Stimulated activated CD4-positive, alpha-beta T cell treated with anti-CD3 and anti-CD28 coated beads, Interleukin-12 subunit alpha, Interleukin-12 subunit beta, amount 100 ng/mL, for 48 hours (primary cell): Measurements from ENCODE around the gene GNAZ.
"Not testable (repeated sequence)": the region's sequence is repeated elsewhere in the genome, so short reads cannot be mapped to it uniquely, and the experiment has no call there.

Experiments used
- DNase-seq, 3 donors: peaks; one replicate each; pipeline ENCODE4 v3.0.0-alpha.2; 2020; ENCODE audit warnings: low read depth in 2 of 3, low spot score in 1 of 3

Gene GNAZ

DNA sequence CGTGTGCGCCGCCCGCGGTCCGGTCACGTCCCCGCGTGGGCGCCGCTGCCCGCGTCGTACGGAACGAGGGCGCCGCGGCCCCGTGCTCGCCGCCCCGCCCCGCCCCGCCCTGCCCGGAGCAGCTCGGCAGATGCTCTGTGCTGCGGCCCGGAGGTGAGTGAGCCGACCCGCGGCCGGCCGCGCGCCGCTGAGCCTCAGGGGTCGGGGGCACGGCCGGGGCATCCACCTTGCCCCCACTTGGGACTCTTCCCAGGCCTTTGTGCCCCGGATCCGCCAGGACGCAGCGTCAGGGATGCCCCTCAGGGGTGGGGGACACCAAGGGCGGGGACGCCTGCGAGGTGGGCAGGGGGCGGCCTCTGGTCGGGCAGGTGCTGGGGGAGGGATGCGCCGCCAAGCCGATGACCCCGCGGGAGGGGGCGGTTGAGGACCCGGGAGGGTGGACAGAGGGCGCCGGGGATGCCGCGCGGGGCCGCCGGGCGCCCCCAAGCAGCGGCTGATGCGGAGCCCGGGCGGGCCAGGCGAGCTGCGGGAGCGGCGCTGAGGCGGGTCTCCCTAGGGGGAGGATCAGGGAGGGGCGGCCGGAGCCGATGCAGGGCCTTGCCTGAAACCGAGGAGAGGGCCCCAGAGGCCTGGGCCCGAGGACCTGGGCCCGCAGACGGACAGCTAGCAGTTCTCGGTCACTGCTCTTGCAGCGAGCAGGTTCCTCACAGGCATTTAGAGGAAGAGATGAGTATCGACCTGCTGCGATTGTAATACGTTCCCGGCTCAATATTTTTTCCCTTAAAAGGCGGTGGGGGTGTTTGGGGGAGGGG lies at the start of gene GNAZ:
GNAZ (plus strand) TSS at position 102 of the 812 bp plus-strand sequence. CDS start 25,177 bp downstream, outside the sequence.
- DNase-seq, result no peak

DNA sequence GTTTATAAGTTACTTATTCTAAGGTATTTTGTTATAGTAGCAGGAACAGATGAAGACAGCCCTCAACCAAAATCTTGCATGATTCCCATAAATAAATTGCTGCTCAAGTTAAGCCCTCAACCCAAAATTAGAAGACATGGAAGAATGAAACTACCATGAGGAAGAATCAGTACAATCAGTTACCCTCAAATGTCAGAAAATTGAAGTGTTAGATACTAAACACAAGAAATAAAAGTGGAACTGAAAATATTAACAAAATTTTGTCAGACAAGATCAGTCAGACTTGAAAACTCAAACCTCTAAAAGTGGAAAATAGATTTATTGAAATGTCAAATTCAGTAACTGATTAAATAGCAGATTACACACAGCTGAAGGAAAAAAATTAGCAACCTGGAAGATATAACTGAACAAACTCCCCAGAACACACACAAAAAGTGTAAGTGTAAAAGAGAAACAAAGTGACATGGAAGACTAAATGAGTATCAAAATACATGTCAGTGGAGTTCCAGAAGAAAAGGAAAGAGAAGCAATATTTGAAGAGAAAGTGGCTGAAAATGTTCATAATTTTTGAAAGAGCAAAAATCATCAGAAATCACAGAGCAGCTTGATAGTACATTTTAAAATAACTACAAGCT lies 49.5 kb upstream of the GNAZ start:
- DNase-seq, result no peak

DNA sequence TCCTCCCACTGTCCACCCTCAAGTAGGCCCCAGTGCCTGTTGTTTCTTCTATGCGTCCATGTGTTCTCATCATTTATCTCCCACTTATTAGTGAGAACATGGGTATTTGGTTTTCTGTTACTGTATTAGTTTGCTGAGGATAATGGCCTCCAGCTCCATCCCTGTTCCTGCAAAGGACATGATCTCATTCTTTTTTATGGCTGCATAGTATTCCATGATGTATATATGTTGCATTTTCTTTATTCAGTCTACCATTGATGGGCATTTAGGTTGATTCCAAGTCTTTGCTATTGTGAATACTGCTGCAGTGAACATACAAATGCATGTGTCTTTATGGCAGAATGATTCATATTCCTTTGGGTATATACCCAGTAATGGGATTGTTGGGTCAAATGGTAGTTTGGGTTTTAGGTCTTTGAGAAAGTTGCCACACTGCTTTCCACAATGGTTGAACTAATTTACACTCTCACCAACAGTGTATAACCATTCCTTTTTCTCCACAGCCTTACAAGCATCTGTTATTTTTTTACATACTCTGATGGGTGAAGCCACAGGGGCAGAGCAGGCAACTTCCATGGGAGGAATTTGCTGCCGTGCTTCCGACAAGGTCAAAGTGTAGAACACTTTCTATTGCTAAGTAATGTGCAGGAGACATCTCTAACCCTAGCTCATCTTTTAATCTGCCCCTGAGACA lies 48.5 kb upstream of the GNAZ start:
- not testable (repeated sequence) for DNase-seq

DNA sequence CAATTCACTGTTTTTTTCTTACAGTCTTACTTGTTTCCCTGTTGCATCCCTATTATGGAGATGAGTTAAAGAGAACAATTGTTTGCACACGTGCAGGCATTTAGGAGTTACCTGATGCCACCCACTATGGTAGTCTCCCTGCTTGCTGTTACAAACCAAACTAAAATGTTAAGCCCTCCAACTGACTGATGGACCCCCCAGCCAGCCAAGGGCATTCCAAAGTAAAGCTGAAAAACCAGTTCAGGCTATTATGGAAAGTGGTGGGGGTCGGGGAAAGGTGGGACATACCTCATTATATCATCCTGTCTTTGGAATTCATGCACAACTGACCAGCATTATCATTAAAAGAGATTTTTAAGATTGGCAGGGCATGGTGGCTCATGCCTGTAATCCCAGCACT lies 47.0 kb upstream of the GNAZ start:
- no peak for DNase-seq

DNA sequence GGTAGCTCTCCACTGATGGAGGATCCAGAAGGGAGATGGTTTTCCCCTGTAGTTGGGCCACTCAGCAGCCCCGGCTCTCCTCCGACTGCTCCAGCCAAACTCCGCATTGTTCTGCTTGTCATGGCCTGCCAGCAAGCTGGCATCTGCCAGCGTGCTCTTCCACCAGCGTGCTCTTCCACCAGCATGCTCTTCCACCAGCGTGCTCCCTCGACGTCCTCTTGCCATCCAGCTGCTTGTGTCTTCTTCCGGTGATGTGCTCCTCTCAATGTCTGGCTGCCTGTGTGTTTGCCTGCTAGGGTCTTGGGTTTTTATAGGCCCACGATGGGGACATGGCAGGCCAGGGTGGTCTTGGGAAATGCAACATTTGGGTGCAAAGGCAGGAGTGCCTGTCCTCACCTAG lies 43.5 kb upstream of the GNAZ start:
- no peak for DNase-seq

DNA sequence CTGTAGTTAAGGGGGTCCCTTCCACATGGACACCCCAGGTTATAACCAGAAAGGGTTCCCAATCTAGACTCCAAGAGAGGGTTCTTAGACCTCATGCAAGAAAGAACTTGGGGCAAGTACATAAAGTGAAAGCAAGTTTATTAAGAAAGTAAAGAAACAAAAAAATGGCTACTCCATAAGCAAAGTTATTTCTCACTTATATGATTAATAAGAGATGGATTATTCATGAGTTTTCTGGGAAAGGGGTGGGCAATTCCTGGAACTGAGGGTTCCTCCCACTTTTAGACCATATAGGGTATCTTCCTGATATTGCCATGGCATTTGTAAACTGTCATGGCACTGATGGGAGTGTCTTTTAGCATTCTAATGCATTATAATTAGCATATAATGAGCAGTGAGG lies 42.5 kb upstream of the GNAZ start:
- not testable (repeated sequence) for DNase-seq

DNA sequence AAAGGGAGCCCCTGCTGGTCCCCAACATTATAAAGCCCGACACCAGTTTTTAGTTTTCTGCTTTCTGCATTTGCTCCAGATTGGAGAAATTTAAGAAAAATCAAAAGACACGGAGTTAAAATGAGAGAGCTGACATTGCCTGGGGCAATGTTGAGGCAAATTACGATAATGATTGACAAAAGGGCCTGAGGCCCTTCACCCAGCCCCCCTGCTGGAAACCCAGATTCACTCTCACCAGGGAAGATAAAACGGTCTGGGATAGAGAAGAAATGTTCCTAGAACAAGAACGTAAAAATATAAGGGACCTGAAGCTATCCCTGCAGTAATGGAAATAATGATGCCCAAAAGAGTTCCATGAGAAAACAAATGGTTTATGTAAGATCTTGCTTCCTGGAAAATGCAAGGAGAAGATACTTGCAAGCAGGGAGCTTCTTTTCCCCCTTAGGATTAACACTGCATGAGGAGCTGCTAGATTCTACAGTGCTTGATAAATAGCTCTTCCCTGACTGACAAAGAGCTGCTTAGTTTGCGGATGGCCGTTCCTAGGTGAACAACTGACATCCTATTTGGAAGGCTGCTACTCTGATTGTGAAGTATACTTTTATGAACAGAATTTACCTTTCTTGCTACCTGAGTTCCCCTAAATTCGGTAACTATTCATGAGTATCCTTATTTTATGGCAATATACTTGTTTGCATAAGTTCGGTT lies 40.6 kb upstream of the GNAZ start:
- DNase-seq, result no peak

DNA sequence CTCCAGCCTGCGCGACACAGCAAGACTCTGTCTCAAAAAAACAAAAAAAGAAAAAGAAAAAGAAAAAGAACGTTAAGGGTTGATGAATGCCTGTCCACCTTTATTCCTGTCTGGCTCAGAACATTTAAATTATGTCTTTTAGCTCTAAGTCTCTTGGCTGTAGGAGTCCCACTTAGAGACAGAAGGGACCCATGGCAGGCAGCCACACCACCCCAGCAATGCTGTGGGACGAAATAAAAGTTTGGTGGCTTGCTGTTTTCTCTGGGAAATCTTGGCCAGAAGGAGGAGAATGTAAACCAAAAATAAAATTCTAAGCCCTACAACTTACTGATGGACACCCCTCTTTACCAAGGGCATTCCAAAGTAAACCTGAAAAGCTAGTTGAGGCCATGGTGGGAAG lies 38.9 kb upstream of the GNAZ start:
- no peak for DNase-seq

DNA sequence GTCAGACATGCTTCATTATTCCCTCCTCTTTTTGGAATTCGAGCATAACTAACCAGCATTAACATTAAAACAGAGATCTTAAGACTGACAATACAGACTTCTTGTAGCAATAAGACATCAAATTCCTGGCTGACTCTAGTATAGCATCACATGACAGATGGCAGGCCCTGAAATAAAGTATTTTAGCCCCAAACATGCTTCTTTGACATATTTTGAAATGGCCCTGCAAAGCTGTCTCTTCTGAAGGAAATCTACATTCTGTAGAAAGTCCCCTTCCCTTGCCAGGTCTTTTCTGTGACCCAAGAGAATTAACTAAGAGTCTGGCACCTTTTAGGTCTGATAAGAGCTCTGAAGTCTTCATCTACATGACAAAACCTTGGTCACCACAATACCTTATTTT lies 38.5 kb upstream of the GNAZ start:
- DNase-seq, result no peak

DNA sequence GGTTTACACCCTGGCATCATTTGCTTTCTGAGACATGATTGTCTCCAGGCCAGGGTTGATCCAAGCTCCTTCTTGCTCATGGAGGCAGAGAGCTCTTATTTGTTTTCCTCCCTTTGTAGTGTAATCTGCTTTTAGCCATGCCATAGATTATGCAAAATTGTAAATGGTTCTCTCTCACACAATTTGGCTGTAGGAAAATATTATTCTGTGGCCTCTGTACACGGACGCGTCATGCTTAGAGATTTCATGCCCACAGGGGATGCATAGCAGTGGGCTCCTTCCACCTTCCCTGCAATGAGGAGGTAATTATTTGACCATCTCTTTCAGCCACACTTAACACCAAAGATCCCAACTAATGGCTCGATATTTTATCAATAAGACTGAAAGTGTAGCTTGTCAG lies 37.7 kb upstream of the GNAZ start:
- no peak for DNase-seq

DNA sequence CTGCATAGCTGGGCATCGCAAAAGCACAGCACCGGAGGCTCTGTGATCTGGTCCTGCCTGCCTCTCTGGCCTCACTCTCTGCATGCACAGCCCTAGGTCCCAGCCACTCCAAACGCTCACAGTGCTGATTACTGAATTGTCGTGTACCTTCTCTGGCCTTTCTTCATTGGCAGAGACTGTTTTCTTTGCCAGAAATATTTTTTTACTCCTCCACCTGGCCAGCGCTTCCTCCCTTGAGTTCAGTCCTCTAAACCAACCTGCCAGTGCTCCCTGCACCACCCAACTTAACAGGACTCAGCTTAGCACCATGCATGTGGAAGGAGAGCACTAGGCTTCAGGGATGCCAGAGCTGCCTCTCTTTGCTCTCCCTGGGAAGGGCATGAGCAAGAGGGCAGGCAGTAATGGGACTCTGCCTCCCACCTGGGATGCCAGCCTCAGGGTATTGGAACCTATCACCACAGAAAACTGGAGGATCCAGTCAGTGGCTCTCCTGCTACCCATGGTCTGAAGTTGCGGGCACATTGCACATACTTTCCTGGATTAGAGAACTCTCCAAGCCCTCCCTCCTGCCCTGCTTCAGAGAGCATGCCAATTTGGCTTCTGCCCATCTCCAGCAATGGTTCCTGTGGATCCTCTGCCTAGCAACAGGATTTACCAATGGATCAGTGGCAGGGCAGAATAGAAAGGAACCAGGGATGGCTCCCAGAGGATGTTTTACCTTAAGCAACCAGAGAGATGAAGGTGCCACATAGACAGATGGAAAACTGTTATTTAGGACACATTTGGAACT lies 37.0 kb upstream of the GNAZ start:
- DNase-seq, result no peak

DNA sequence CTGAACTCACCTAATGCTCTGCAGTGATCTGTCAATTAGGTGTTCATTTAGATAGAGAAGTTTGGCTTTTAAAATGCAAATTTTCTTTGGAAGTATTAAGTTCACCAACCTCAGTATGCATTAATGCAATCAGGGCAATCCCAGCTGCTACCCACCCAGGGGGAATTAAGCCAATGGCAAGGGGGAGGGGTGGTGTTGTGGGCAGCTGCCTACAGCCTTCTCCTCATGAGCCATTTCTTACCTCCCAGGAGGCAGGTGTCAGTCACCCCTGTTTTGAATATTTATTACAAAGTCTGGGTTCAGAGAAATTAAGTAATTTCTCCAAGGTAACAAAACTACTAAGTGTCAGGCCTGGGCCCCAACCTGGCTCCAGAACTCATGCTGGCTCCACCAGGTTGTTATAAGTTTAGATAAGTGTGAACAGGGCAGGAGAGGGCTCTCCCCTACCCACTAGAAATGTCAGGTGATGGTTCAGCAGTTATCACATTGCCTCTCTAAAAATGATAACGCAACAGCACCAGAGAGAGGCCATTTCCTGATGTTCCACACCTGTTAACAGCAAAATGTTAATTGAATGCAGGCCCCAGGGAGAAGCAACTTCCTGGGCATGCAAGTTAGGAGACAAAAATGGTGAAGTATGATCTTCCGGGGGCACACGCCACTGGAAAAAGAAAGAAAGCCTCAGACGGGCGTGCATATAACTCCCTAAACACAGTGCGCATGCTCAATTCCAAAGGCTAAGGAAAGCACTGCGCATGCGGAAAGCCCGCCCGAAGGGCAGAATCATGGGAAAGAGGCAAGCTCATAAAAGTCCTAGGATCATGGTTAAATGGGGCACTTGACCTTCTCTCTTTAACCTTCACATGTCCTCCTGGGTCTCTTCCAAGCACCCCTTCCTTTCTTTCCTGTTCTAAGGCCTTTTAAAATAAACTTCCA lies 35.4 kb upstream of the GNAZ start:
- no peak for DNase-seq

DNA sequence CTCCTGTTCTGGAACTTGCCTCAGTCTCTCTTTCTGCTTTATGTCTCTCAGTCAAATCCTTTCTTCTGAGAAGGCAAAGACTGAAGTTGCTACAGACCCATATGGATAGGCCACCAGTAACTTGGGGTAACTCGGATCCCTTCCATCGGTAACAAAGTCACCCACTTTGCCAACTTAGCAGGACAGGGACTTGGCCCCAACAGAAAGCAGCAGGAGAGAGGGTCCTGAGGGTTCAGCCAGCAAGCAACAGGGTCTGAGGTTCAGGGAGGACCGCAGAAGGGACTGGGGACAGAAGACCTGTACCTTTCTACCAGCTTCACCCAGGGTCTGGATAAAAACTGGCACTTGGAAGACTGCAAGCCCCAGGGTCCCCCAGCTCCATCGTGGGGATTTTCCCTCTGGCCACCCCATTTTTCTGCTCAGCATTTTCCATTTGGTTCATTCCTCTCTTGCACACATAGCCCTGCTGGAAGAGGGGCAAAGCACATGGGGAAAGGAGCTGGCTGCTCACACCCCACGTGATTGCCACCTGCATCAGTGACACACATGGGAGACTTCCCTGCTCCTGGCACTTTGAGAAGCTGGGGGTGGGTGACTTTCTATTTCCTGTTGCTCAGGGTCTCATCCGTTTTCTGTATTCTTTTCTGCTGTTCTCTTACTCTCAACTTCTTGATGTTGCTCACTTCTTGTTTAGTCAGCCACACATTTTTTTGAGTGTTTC lies 34.6 kb upstream of the GNAZ start:
- DNase-seq, result peak in 1 of 3 donors; percentile 25

DNA sequence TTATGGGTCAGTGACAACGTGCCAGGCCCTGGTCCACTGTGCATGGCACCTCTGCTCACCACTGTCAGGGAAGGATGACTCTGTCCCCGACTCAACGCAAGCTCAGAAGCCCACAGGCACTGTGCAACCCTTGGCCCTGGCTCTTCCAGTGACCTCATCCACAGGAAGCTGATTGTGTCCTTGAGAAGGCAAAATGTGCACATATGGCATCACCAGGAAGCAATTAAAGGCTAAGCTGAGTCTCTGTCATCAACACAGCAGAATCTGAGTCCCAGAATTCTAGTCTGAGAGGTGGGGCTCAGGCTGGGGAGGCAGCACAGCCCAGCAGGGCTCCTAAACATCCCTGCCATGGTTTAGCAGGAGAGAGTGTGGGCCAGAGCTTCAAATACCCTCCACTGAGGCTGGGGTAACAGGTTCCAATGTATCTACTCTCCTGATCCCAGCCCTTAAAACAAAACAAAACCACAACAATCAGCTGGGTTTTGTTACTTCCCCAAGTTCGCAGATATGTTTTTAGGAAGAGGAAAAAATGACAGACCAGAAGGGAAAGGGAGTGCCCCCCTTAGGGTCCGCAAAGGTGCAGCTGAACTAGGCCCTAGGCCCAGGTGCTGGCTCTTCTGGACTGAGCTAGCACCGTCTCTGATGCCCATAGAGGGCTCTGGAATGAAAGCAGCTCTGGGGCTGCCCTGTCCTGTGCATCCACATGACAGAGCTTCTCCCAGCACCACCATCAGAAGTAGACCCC lies 33.5 kb upstream of the GNAZ start:
- no peak for DNase-seq

DNA sequence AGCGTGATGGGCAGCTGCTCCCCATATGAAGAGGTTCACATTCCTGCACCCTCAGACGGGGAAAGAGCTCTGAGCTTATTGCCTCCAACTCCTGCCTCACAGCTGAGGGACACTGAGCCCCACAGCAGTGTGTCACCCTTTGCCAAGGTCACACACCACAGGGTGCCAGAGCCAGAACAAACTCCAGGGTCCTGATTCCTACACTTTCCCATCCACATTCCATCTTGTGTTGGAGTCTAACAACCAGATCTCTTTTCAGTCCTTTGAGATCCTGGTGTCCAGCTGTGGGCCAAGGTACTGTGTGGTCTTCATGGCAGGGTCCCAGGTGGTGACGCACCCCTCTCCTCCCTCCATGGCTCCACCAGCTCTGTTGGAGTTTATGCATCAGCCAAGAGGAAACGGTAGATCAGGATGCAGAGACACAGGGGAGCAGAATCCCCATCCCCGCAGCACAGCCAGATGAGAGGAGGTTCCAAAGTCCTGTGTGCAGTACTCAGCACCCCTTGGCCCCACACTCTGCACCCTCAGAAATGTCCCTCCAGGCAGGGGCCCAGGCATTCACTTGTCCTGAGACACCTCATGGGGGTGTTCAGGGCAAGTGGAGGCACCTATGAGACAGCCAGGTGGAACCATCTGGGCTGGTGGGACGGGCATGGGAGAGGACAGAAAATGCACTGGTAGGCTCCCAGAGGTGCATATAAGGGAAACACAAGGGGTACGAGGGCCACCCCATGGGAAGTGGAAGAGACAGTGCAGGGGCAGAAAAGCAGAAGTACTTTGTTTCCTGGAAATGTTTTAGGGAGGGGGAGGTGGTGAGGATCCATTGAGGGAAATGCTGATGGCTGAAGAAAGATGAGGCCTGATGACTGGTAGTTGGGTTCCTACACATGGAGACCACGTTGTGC lies 32.6 kb upstream of the GNAZ start:
- DNase-seq, result no peak

DNA sequence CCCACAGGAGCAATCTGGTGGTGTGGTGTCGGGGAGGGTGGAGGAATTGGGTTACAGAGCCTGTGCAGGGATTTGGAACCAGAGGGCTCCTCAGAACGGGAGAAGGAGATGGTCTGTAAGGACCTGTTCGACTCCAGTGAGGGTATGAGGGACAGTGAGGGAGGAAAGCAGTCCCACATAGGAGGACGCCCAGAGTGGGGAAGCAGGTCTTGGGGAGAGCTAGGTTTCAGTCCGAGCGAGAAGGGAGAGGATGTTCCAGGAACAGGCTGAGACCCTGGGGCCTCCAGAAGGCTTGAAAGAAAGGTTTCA lies 32.0 kb upstream of the GNAZ start:
- no peak for DNase-seq

DNA sequence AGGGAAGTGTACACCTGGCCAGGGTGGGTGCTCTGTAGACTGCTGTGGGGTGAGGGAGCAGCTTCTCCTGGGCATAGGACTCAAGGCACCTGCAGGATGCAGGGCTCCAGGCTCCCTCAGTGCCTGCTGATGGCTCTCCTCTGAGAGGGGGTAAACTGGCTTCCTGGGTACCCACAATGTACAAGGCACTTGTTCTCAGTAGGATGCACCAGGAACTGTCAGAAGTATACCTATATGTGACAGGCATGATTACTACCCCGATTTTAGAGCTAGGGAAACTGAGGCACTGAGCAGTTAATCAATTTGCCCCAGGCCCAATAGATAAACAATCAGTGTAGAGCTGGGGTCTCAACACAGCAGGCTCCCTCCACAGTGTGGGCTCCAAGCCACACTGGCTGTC lies 31.4 kb upstream of the GNAZ start:
- no peak for DNase-seq

DNA sequence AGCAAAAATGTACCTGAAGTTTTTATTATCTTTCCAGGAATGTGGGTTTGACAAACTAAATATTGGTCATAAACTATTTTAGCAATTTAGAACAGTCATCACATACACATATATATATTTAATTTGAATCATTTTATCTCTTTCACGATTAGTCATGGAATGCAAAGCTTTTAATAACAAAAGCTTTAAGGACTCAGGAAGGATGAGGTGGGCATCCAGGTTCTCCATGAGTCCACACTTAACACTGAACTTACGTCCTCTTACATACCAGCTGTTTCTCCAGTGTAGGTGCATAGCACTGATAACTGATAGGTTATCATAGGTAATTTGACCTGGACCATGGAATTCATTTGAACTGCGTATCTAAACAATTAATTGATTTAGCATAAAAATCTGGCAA lies 28.1 kb upstream of the GNAZ start:
- no peak for DNase-seq
